Iris pigment epithelial cell (primary cell): ENCODE data around the gene FIBP.
A peak's percentile ranks its signal among the peaks of the same experiment; 100 is the strongest.

Experiments
- DNase-seq: peaks from one replicate; pipeline ENCODE4 v3.0.0-alpha.2; 2011; ENCODE audit warnings: low read depth

Gene FIBP

GRCh38 chr11:65870706-65871681 is 17.3 kb downstream of the FIBP start:
- no peak for DNase-seq

- no peak for DNase-seq
These were observed 18.0 kb downstream of the FIBP start for GRCh38 chr11:65870307-65870658.

- no peak for DNase-seq
These were observed 18.5 kb downstream of the FIBP start for GRCh38 chr11:65869643-65870306.

- DNase-seq, result no peak
These were observed 19.4 kb downstream of the FIBP start for GRCh38 chr11:65868907-65869306.

GRCh38 chr11:65868076-65868667 is 20.1 kb downstream of the FIBP start:
- DNase-seq, result no peak

- no peak for DNase-seq
These were observed 20.8 kb downstream of the FIBP start for GRCh38 chr11:65867284-65868071.

GRCh38 chr11:65866509-65867283 is 21.6 kb downstream of the FIBP start:
- DNase-seq, result no peak

- DNase-seq, result no peak
These were observed 22.6 kb downstream of the FIBP start for GRCh38 chr11:65865550-65866172.

GRCh38 chr11:65864706-65865471 is 23.4 kb downstream of the FIBP start:
- DNase-seq, result no peak

- no peak for DNase-seq
These were observed 24.2 kb downstream of the FIBP start for GRCh38 chr11:65863889-65864705.

GRCh38 chr11:65862941-65863888 is 25.1 kb downstream of the FIBP start:
- DNase-seq, result no peak

GRCh38 chr11:65862191-65862735 is 26.0 kb downstream of the FIBP start:
- no peak for DNase-seq

GRCh38 chr11:65861533-65862183 is 26.6 kb downstream of the FIBP start:
- no peak for DNase-seq

- DNase-seq, result no peak
These were observed 27.1 kb downstream of the FIBP start for GRCh38 chr11:65861165-65861505.

- DNase-seq, result peak; percentile 98
These were observed 27.8 kb downstream of the FIBP start, which contains the start of gene MUS81 for GRCh38 chr11:65860278-65861164. TSS of gene MUS81 (plus strand) at chr11:65860433. CDS start at chr11:65860754, 321 bp downstream.

GRCh38 chr11:65859812-65860277 is 28.4 kb downstream of the FIBP start:
- DNase-seq, result no peak
